ENCODE data around the gene GORASP1.
"Not testable (repeated sequence)": the region's sequence is repeated elsewhere in the genome, so short reads cannot be mapped to it uniquely, and the experiment has no call there.

GORASP1 gene

DNA sequence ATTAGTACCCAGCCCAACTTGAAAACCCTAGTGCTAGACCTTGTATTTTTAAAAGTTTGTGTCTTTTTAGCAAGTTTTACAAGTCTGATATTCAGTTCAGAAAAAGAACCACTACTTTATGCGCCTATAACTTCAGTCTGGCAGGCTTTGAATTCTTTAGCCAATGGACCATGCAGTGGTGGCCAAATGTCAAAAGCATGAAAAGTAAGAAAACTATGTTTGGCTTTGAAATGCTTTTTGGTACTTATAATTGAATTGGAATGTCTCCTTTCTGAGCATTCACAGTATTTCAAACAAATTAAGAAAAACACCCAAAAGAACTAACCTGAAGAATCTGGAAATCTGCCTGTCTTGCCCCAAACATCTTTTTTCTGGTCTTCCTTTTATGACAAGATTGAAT is 42.8 kb downstream of the GORASP1 start:
- no peak for DNase-seq
- no peak for ATAC-seq

DNA sequence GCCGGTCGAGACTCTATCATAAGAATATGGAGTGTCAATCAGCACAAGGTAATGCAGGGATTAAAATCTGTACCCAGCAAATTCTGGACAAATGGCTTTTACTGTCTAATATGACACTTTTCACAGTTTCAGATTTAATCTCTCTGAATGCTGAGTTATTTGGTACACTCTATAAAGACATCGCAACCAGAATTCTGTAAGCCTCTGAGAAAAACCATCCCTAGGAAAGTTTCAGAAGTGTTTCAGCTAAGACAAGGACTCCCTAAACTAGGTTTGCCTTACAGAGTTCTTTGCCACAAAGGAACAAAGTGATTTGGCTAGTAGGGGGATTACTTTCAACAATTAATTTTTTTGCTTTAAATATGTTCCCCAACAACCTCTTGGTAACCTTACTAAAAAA is 44.3 kb downstream of the GORASP1 start:
- no peak for ATAC-seq
- no peak for DNase-seq

DNA sequence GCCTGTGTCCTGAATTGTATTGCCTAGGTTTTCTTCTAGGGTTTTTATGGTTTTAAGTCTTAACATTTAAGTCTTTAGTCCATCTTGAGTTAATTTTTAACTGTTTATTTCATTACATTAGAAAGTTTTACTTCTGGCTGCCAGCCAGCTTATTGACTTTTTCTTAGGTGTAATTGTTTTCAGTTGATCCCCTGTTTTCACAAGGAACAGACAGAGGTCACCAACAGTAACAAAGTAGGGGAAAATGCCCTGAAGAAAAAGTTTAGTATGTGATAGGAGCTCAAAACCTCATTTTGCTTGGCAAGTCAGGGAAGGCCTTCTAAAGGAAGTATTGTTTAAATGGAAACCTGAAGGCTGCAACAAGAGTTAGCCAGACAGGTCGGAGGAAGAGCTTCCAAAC is 45.2 kb downstream of the GORASP1 start:
- DNase-seq (no peak), ATAC-seq (no peak)

DNA sequence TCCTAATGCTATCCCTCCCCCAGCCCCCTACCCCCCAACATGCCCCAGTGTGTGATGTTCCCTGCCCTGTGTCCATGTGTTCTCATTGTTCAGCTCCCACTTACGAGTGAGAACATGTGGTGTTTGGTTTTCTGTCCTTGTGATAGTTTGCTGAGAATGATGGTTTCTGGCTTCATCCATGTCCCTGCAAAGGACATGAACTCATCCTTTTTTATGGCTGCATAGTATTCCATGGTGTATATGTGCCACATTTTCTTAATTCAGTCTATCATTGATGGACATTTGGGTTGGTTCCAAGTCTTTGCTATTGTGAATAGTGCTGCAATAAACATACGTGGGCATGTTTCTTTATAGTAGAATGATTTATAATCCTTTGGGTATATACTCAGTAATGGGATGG is 46.2 kb downstream of the GORASP1 start:
- not testable (repeated sequence) for DNase-seq, ATAC-seq

DNA sequence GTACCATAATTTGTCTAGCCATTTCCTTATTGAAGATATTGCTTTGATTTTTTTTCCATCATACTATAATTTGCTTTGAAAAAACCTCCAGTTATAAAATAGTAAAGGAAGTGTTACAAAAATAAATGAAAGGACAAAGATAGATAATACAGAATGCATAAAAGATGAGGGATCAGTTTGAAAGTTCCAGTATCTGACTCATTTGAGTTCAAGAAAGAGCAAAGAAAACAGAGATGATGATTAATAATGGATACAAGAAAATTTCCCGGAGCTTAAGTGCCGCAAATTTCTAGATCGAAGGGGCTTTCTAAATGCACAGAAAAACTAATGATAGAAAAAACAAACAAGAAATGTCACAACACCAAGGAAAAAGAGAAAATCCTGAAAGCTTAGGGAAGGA is 51.3 kb downstream of the GORASP1 start:
- ATAC-seq (no peak), DNase-seq (no peak)

DNA sequence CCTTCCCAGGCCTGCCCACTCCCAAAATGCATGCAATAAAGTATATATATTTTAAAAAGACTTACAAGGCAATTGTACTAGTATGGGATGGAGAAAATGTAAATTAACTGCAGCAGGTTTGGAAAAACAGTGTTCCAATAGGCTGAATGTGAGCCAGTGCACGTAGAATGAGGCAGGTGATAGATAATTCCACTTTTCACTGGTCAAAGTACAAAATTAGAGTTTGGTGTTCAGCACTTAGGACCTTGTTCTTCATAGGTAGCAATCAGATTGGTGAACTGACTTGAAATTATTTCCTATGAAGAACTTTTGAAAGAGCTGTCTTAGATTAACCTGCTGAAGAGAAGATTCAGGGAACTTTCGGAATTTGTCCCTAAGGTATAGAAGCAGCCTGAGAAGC is 53.7 kb downstream of the GORASP1 start:
- ATAC-seq: no peak
- DNase-seq: no peak

DNA sequence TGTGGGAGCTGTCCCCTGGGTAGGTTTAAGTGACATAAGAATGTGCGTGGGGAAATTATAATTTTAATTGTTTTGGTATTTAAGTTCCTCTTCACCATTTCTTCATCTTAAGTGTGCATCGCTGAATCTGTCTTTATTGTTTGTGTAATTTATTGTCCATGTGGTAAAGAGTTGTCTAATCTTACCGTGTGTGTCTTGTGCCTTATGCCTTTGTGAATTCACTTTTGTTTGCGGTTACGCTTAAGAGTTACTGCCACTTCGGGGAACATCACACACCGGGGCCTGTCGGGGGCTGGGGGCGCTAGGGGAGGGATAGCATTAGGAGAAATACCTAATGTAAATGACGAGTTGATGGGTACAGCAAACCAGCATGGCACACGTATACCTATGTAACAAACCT is 54.8 kb downstream of the GORASP1 start:
- DNase-seq (peak; percentile 10), ATAC-seq (no peak)

DNA sequence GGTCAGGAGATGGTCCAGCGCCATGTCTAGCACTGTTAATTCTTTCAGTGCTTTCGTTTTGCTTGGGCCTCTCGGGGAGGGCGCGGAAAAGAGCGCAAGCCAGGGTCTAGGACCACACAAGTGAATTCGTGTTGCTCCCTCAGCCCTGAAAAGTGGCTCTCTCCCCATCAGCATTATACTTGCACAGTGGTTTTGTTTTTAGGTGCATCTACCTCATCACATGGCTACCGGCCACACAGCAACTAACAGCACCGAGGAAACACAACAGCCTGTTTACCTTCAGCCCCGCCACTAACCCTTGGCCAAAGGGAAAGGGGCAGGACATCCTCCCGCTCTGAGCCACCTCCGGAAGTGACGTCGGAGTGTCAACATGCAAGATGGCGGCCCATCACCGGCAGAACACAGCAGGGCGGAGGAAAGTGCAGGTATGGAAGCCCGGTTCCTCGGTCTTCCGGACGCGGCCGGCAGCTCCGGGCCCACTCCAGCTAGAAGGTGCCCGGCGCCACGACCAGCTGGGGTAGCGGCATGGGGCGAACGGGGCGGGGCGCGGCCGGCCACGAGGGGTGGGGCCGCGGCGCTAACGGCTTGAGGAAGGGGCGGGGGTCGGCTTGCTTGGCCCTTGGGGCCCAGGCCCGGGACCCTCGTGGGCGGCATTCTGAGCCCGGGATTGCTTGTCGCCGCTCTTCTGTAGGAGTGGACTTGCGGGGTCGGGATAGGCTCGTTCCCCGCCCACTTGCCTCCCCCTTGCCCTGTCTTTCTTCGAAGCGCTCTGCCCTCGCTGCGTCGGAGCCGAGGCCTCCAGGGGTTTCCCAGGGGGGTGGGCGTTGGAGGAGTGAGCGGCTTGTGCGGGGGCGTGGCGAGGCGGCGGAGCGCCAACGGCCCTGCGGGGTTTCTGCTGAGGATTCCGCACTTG is 55.5 kb downstream of the GORASP1 start, which contains the start of the genes SCN11A and WDR48:
SCN11A (minus strand) TSS at position 296 of the 913 bp plus-strand sequence. CDS start 101,582 bp downstream, outside the sequence.
WDR48 (plus strand) TSS at position 368 of the 913 bp plus-strand sequence; CDS start at position 378, 10 bp downstream.
- DNase-seq (peak; percentile 95), ATAC-seq (peak; percentile 98)

DNA sequence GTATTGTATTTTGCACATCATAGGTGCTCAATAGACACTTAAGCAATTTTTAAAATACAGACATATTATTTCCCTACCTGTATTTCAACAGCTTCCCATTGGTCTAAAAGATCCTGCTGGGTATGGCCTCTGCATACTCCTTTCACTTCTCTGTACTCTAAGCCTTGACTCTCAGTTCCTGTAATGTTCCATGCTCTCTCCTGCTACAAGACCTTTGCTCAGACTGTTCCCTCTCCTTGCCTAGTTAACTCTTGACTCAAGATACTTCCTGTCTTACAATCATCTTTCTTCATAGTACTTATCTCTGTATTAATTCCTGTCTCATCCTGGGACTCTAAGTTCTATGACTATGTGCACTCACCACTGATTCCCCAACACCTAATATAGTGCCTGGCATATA is 57.4 kb downstream of the GORASP1 start:
- DNase-seq (no peak), ATAC-seq (no peak)
